IMR-90 (cell line): ENCODE results near the gene SLC23A3. TPM values are rescaled to one million over a fixed set of nuclear protein-coding genes. Genes with fewer than 3 reads are reported as not detected.

Experiments used
- ATAC-seq: fragments of 200-7000 bp; cut with Tn5 transposase; 2 replicates; pipeline ENCODE4 v1.9.1; 2020; ENCODE audit warnings: low read depth, mild to moderate bottlenecking, moderate library complexity
- BruUV-seq: library from RNA; stranded (reverse); fragments of 400-500 nt; replicated peaks from 2 replicates; lab custom pipeline; 2021; lab: Mats Ljungman, UMichigan
- CTCF ChIA-PET: fragments of 300-600 bp; formaldehyde crosslinking; extraction: SDS; loops from one replicate; lab custom pipeline; 2021; ENCODE audit warnings: antibody characterized with exemption; lab: Yijun Ruan, JAX
- POLR2A ChIA-PET: fragments of 300-600 bp; sonication (Branson Sonifier 250); formaldehyde crosslinking; loops from one replicate; lab custom pipeline; 2022; ENCODE audit warnings: antibody characterized with exemption; ENCODE audit not compliant: unreplicated experiment; lab: Charles Lee
- DNase-seq: peaks from one replicate; pipeline ENCODE4 v3.0.0; 2013
- H2AFZ ChIP-seq: replicated peaks from 2 replicates; pipeline ENCODE3; 2013; ENCODE audit warnings: low read length, mild to moderate bottlenecking; ENCODE audit not compliant: poor library complexity
- H2AK5ac ChIP-seq: 2 replicates; pipeline ENCODE4 v1.6.1; 2013; ENCODE audit warnings: low read depth, low read length, inconsistent platforms
- H2AK9ac ChIP-seq: replicated peaks from 2 replicates; pipeline ENCODE3; 2013; ENCODE audit warnings: mild to moderate bottlenecking, low read depth, low read length, moderate library complexity; ENCODE audit not compliant: poor library complexity
- H2BK120ac ChIP-seq: 2 replicates; pipeline ENCODE4 v1.6.1; 2013; ENCODE audit warnings: low read depth, low read length, inconsistent platforms
- H2BK15ac ChIP-seq: 3 replicates; pipeline ENCODE4 v1.6.1; 2013; ENCODE audit warnings: low read depth, low read length, inconsistent platforms
- H2BK20ac ChIP-seq: 2 replicates; pipeline ENCODE4 v1.6.1; 2013; ENCODE audit warnings: low read depth, mild to moderate bottlenecking, inconsistent platforms, low read length, moderate library complexity
- H2BK5ac ChIP-seq: 2 replicates; pipeline ENCODE4 v1.6.1; 2013; ENCODE audit warnings: mild to moderate bottlenecking, low read depth, low read length, inconsistent platforms; ENCODE audit not compliant: poor library complexity, severe bottlenecking
- H3K14ac ChIP-seq: replicated peaks from 2 replicates; pipeline ENCODE4 v1.6.1; 2013; ENCODE audit warnings: low read depth, low read length, inconsistent platforms
- H3K18ac ChIP-seq: 2 replicates; pipeline ENCODE4 v1.6.1; 2013; ENCODE audit warnings: low read depth, low read length, control low read depth
- H3K23ac ChIP-seq: 2 replicates; pipeline ENCODE4 v1.6.1; 2013; ENCODE audit warnings: low read depth, low read length, inconsistent platforms
- H3K27ac ChIP-seq: 2 replicates; pipeline ENCODE4 v1.5.1; 2013; ENCODE audit warnings: mild to moderate bottlenecking, control low read depth, low read length; ENCODE audit not compliant: insufficient read depth
- H3K27me3 ChIP-seq: 2 replicates; pipeline ENCODE4 v1.6.1; 2013; ENCODE audit warnings: low read length; ENCODE audit not compliant: control insufficient read depth, insufficient read depth
- H3K36me3 ChIP-seq: 2 replicates; pipeline ENCODE4 v1.6.1; 2013; ENCODE audit warnings: low read length, mixed read lengths; ENCODE audit not compliant: control insufficient read depth, insufficient read depth
- H3K4ac ChIP-seq: 2 replicates; pipeline ENCODE4 v1.6.1; 2013; ENCODE audit warnings: low read depth, low read length, inconsistent platforms
- H3K4me1 ChIP-seq: 2 replicates; pipeline ENCODE4 v1.6.1; 2013; ENCODE audit warnings: low read length, mixed read lengths; ENCODE audit not compliant: control insufficient read depth, insufficient read depth
- H3K4me2 ChIP-seq: 2 replicates; pipeline ENCODE4 v1.6.1; 2013; ENCODE audit warnings: low read depth, mild to moderate bottlenecking, control low read depth, low read length, moderate library complexity
- H3K4me3 ChIP-seq: 2 replicates; pipeline ENCODE4 v1.5.1; 2013; ENCODE audit warnings: low read depth, mild to moderate bottlenecking, control low read depth, low read length, moderate library complexity; ENCODE audit not compliant: insufficient read depth
- H3K56ac ChIP-seq: 2 replicates; pipeline ENCODE4 v1.6.1; 2013; ENCODE audit warnings: low read length, inconsistent platforms; ENCODE audit not compliant: insufficient read depth; ENCODE audit errors: extremely low read depth
- H3K79me1 ChIP-seq, 2 experiments: 2 replicates each; pipeline ENCODE4 v1.6.1; 2013; ENCODE audit warnings: low read length in 2 of 2, inconsistent platforms in 1 of 2, low read depth in 1 of 2
- H3K9ac ChIP-seq: 2 replicates; pipeline ENCODE4 v1.6.1; 2013; ENCODE audit warnings: low read depth, low read length, control low read depth
- H3K9me1 ChIP-seq: 2 replicates; pipeline ENCODE4 v1.6.1; 2013; ENCODE audit warnings: low read length, inconsistent platforms; ENCODE audit not compliant: insufficient read depth
- H3K9me3 ChIP-seq: 2 replicates; pipeline ENCODE4 v1.6.1; 2013; ENCODE audit warnings: low read length; ENCODE audit not compliant: control insufficient read depth, insufficient read depth
- H4K20me1 ChIP-seq: 2 replicates; pipeline ENCODE4 v1.6.1; 2013; ENCODE audit warnings: low read length, inconsistent platforms; ENCODE audit not compliant: insufficient read depth
- H4K5ac ChIP-seq: 2 replicates; pipeline ENCODE4 v1.6.1; 2013; ENCODE audit warnings: mild to moderate bottlenecking, low read depth, low read length, control low read depth
- H4K8ac ChIP-seq, 2 experiments: 2 replicates each; pipeline ENCODE4 v1.6.1; 2013; ENCODE audit warnings: low read depth in 2 of 2, low read length in 2 of 2, control low read depth in 1 of 2, inconsistent platforms in 1 of 2
- H4K91ac ChIP-seq: 2 replicates; pipeline ENCODE4 v1.6.1; 2013; ENCODE audit warnings: low read depth, low read length, inconsistent platforms; ENCODE audit not compliant: insufficient read depth
- BHLHE40 ChIP-seq: fragments of 150-350 bp; IDR thresholded peaks from 2 replicates; pipeline ENCODE4 v1.6.1; 2016; ENCODE audit warnings: mild to moderate bottlenecking, low read depth, low read length
- CEBPB ChIP-seq: IDR thresholded peaks from 2 replicates; pipeline ENCODE4 v1.6.1; 2012; ENCODE audit warnings: low read depth, low read length, improper control_type of control experiment
- CTCF ChIP-seq: conservative IDR thresholded peaks from 2 replicates; pipeline ENCODE4 v1.5.1; 2012; ENCODE audit warnings: mild to moderate bottlenecking, low read depth, low read length, improper control_type of control experiment
- MAZ ChIP-seq: IDR thresholded peaks from 2 replicates; pipeline ENCODE4 v1.6.1; 2012; ENCODE audit warnings: low read depth, mild to moderate bottlenecking, low read length, improper control_type of control experiment, moderate library complexity, borderline replicate concordance
- MXI1 ChIP-seq: IDR thresholded peaks from 2 replicates; pipeline ENCODE4 v1.6.1; 2012; ENCODE audit warnings: low read depth, mild to moderate bottlenecking, low read length, moderate library complexity, borderline replicate concordance
- NFE2L2 ChIP-seq: fragments of 150-350 bp; IDR thresholded peaks from 2 replicates; pipeline ENCODE4 v1.6.1; 2016; ENCODE audit warnings: low read depth, mild to moderate bottlenecking, low read length
- RAD21 ChIP-seq: IDR thresholded peaks from 2 replicates; pipeline ENCODE4 v1.6.1; 2012; ENCODE audit warnings: low read length, improper control_type of control experiment
- RCOR1 ChIP-seq: IDR thresholded peaks from 2 replicates; pipeline ENCODE4 v1.6.1; 2012; ENCODE audit warnings: mild to moderate bottlenecking, low read length, improper control_type of control experiment; ENCODE audit not compliant: insufficient replicate concordance
- RFX5 ChIP-seq: IDR thresholded peaks from 2 replicates; pipeline ENCODE4 v1.8.0; 2012; ENCODE audit warnings: low read depth, mild to moderate bottlenecking, low read length, moderate library complexity
- SMC3 ChIP-seq: fragments of 150-350 bp; IDR thresholded peaks from 2 replicates; pipeline ENCODE4 v1.6.1; 2016; ENCODE audit warnings: low read depth, mild to moderate bottlenecking, antibody characterized with exemption, low read length, moderate library complexity
- WGBS, 2 experiments: methylation state at CpG; one replicate each; pipeline versions ENCODE4 v1.1.5 to v1.1.7; 2013; ENCODE audit warnings: missing lambda C conversion rate in 2 of 2; ENCODE audit not compliant: insufficient read length in 1 of 2; ENCODE audit errors: extremely low coverage in 2 of 2; 5-methylcytosine and 5-hydroxymethylcytosine counted together
- dilution Hi-C: fragments of 300-500 bp; cut with HindIII; formaldehyde crosslinking; loops from one replicate; pipeline ENCODE4 v1.14.3; 2018; ENCODE audit warnings: low sequenced_read_pairs; ENCODE audit not compliant: unreplicated experiment
- in situ Hi-C: fragments of 300-500 bp; cut with MboI; formaldehyde crosslinking; loops from 3 replicates; pipeline ENCODE4 v1.14.3; 2019; ENCODE audit warnings: low sequenced_read_pairs, inconsistent platforms, mixed read lengths
- intact Hi-C: fragments of 100-400 bp; cut with micrococcal nuclease; formaldehyde crosslinking; loops from 2 replicates; pipeline ENCODE4 v1.10.0; 2022
- polyA plus RNA-seq, 3 experiments: library from polyadenylated mRNA; depleted of rRNA; stranded (reverse); fragments of >200 nt; gene quantifications; 2 replicates each; pipeline ENCODE4 v1.2.3, GENCODE V29; 2012; ENCODE audit warnings: low replicate concordance in 1 of 3
- total RNA-seq: library from RNA; depleted of rRNA; stranded (reverse); fragments of >200 nt; gene quantifications from 2 replicates; pipeline ENCODE4 v1.2.3, GENCODE V29; 2012

The SLC23A3 gene
- total and polyA plus RNA-seq, 2 of the 4 experiments (the other 2 are of a cell fraction): 0.18 to 0.65 TPM

GRCh38 chr2:219184121-219184520, 14.3 kb upstream of the SLC23A3 start:
- POLR2A ChIA-PET: no interaction called here
- dilution Hi-C loops: no loop called here

More at GRCh38 chr2:219184121-219184520, 14.3 kb upstream of the SLC23A3 start:
- ATAC-seq (no peak), DNase-seq (no peak)
- BruUV-seq: no TSS peak
- Histone ChIP-seq H3K36me3 (peaks cover 43% of the 10 kb centered on the region), H2BK20ac (no peak overlapping the region), H3K4me2 (no peak overlapping the region), H3K79me1 (peaks cover 22 to 28% of the 10 kb centered on the region in 2 experiments), H2AK5ac (no peak overlapping the region), H4K8ac (no peak overlapping the region), H2AFZ (no peak overlapping the region), H2AK9ac (no peak overlapping the region), H3K56ac (no peak overlapping the region), H3K9ac (no peak overlapping the region), H3K4ac (no peak overlapping the region), H3K27me3 (no peaks in the 10 kb centered on the region), H4K91ac (no peak overlapping the region), H3K27ac (no peak overlapping the region), H3K9me3 (no peaks in the 10 kb centered on the region), H4K20me1 (peaks cover 7% of the 10 kb centered on the region; the same call in 1 of the 2 replicates), H3K4me3 (no peak overlapping the region), H2BK120ac (no peak overlapping the region), H3K18ac (no peak overlapping the region), H2BK15ac (no peak overlapping the region), H3K14ac (no peak overlapping the region), H3K9me1 (0 out of 2 replicates have a peak, but pooled peaks cover 2% of the 10 kb centered on the region), H3K4me1 (no peaks in the 10 kb centered on the region), H4K5ac (no peak overlapping the region), H3K23ac (no peak overlapping the region), H2BK5ac (no peak overlapping the region)
- TF ChIP-seq RCOR1: no peak
- TF ChIP-seq RFX5: no peak
- no peak for TF ChIP-seq NFE2L2
- TF ChIP-seq RAD21: no peak
- TF ChIP-seq MAZ: no peak
- no peak for TF ChIP-seq CTCF
- TF ChIP-seq BHLHE40: no peak
- no peak for TF ChIP-seq SMC3
- no peak for TF ChIP-seq CEBPB
- TF ChIP-seq MXI1: no peak
- intact Hi-C loops: no loop called here
- WGBS, 2 experiments: no CpG with 5 or more reads among the region's 2 CpGs
- in situ Hi-C loops: no loop called here
- CTCF ChIA-PET: no interaction called here
